ENCODE results near the gene ADAD2.

DNA sequence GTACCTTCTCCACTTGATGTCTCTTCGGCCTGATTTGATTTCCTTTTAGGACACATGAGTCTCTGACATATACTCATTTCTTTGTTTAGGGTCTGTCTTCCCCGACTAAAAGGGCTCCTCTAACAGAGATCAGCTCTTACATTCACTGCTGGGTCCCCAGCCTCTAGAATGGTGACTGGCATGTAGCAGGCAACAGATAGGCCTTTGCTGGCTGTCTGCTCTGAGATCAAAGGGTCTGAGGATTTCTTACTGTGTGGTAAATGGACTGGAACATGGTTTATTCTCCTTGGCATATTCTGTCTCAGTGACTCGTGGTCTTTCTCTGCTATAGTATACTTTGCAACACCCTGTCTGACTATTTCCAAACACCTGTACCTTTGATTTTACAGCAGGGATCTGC is 29.2 kb upstream of the ADAD2 start:
- TF ChIP-seq TAF1 (IDR thresholded peaks at IDR 0.05; ENCODE audit: borderline replicate concordance, insufficient read depth, low read length): no peak
- TF ChIP-seq POLR2AphosphoS5 (IDR thresholded peaks at IDR 0.05; ENCODE audit: low read depth, low read length): no peak
- no peak for TF ChIP-seq SIN3A (IDR thresholded peaks at IDR 0.05; ENCODE audit: borderline replicate concordance, insufficient read depth, low read length)
- TF ChIP-seq, protein P1, sequence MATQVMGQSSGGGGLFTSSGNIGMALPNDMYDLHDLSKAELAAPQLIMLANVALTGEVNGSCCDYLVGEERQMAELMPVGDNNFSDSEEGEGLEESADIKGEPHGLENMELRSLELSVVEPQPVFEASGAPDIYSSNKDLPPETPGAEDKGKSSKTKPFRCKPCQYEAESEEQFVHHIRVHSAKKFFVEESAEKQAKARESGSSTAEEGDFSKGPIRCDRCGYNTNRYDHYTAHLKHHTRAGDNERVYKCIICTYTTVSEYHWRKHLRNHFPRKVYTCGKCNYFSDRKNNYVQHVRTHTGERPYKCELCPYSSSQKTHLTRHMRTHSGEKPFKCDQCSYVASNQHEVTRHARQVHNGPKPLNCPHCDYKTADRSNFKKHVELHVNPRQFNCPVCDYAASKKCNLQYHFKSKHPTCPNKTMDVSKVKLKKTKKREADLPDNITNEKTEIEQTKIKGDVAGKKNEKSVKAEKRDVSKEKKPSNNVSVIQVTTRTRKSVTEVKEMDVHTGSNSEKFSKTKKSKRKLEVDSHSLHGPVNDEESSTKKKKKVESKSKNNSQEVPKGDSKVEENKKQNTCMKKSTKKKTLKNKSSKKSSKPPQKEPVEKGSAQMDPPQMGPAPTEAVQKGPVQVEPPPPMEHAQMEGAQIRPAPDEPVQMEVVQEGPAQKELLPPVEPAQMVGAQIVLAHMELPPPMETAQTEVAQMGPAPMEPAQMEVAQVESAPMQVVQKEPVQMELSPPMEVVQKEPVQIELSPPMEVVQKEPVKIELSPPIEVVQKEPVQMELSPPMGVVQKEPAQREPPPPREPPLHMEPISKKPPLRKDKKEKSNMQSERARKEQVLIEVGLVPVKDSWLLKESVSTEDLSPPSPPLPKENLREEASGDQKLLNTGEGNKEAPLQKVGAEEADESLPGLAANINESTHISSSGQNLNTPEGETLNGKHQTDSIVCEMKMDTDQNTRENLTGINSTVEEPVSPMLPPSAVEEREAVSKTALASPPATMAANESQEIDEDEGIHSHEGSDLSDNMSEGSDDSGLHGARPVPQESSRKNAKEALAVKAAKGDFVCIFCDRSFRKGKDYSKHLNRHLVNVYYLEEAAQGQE (IDR thresholded peaks at IDR 0.05; ENCODE audit: insufficient read depth in 1 of 2, low read depth in 2 of 2, low read length in 2 of 2): no peak
- no peak for TF ChIP-seq FOXP2 (optimal IDR thresholded peaks at IDR 0.05; ENCODE audit: borderline replicate concordance, extremely low read depth, extremely low read length, insufficient read depth)

Data from PFSK-1 (cell line).